GM12891 (cell line): ENCODE data around the gene EIF5A.

Source experiments
- POLR2A ChIP-seq: IDR thresholded peaks from 2 replicates; pipeline ENCODE4 v1.6.1; 2011; ENCODE audit warnings: low read depth, low read length, control low read depth
- POLR2AphosphoS5 ChIP-seq: IDR thresholded peaks from 2 replicates; pipeline ENCODE4 v1.6.1; 2011; ENCODE audit warnings: low read depth, low read length, control low read depth
- POU2F2 ChIP-seq: IDR thresholded peaks from 2 replicates; pipeline ENCODE4 v1.6.1; 2011; ENCODE audit warnings: low read depth, mild to moderate bottlenecking, control low read depth, low read length, moderate library complexity
- SPI1 ChIP-seq: IDR thresholded peaks from 2 replicates; pipeline ENCODE4 v1.6.1; 2011; ENCODE audit warnings: low read depth, low read length, control low read depth
- TAF1 ChIP-seq: IDR thresholded peaks from 2 replicates; pipeline ENCODE4 v1.6.1; 2011; ENCODE audit warnings: low read depth, low read length, control low read depth

DNA sequence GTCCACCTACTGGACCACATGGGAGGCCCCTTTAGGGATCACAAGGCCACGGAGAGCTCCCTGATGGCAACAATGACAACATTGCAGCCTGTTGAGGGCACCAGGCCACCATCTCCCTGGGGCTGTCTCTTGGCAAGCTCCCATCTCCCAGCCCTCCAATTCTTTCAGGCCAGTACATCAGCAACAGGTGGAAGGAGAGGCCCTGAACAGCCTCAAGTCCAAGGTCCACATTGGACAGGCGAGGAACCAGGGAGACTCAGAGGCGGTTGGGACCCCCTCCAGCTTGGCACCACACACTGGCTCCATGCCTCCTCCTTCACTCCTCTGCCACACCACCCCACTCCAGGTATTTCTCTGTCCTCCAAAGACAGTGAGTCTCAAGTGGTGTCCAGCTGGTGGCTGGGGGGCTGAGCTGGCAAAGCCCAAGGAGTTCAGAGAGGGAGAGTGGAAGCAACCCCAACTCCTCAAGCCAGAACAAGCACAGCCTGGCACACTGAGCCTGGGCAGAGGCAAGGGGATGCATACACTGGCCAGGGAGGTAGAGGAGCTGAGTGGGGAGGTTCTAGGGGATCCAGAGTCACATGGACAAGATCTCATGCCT, 27.6 kb downstream of the EIF5A start:
- TF ChIP-seq POLR2A (no peak), POU2F2 (no peak), POLR2AphosphoS5 (no peak), TAF1 (no peak), SPI1 (no peak)
